ENCODE results near the gene HIVEP2.
"Not testable (repeated sequence)": the region's sequence is repeated elsewhere in the genome, so short reads cannot be mapped to it uniquely, and the experiment has no call there.

Gene HIVEP2

DNA sequence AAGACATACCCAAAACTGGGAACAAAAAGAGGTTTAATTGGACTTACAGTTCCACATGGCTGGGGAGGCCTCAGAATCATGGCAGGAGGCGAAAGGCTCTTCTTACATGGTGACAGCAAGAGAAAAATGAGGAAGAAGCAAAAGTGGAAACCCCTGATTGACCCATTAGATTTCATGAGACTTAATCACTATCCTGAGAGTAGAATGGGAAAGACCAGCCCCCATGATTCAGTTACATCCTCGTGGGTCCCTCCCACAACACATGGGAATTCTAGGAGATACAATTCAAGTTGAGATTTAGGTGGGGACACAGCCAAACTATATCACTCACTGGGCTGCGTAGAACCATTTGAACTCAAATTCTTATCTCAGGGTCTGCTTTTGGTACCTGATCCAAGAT lies 26.0 kb upstream of the HIVEP2 start:
- WGBS (ENCODE audit: extremely low coverage, insufficient coverage, low lambda C conversion rate), result no CpG with 5 or more reads among the region's 3 CpGs

DNA sequence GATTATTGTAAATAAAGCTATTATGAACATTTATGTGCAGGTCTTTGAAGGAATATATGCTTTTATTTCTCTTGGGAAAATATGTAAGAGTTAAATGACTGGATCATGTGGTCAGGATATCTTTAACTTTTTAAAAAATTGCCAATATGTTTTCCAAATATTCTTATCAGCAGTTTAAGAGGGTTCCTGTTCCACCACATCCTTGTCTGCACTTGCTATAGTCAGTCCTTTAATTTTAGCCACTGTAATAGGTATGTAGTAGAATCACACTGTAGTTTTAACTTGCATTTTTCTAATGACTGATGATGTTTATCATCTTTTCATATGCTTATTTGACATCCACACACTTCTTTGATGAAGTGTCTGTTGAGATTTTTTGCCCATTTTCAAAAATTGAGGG lies 23.6 kb upstream of the HIVEP2 start:
- DNase-seq, result no peak
- no peak overlapping the region for H3K9ac ChIP-seq (ENCODE audit: low read length)
- H3K4ac ChIP-seq (ENCODE audit: low read depth, low read length), result no peak overlapping the region
- no peak overlapping the region for H2BK120ac ChIP-seq (ENCODE audit: low read depth, low read length)
- H3K79me1 ChIP-seq (ENCODE audit: low read length), result no peaks in the 10 kb centered on the region
- H3K27me3 ChIP-seq (ENCODE audit: insufficient read depth, low read length, poor library complexity), result no peaks in the 10 kb centered on the region
- no peak overlapping the region for H3K4me3 ChIP-seq (ENCODE audit: low read length)
- no peak overlapping the region for H3K23ac ChIP-seq (ENCODE audit: low read length)
- no peak overlapping the region for H3K4me2 ChIP-seq (ENCODE audit: low read length)
- H2BK15ac ChIP-seq (replicated peaks; ENCODE audit: low read depth), result no peak overlapping the region
- no peak overlapping the region for H4K5ac ChIP-seq (ENCODE audit: low read length)
- no peaks in the 10 kb centered on the region for H3K79me2 ChIP-seq (ENCODE audit: control insufficient read depth, insufficient read depth, low read length)
- H3K27ac ChIP-seq (ENCODE audit: low read depth, low read length), result no peak overlapping the region
- H2BK5ac ChIP-seq (ENCODE audit: low read length), result no peak overlapping the region
- no peak overlapping the region for H3K56ac ChIP-seq (ENCODE audit: low read length)
- H3K36me3 ChIP-seq (ENCODE audit: control insufficient read depth, insufficient read depth, low read length), result no peaks in the 10 kb centered on the region
- H2AK5ac ChIP-seq (ENCODE audit: low read length), result no peak overlapping the region
- H3K4me1 ChIP-seq (ENCODE audit: control insufficient read depth, low read depth, low read length), result no peaks in the 10 kb centered on the region
- no peak overlapping the region for H3K18ac ChIP-seq (ENCODE audit: low read length)
- no peak overlapping the region for H4K8ac ChIP-seq (ENCODE audit: low read depth, low read length)

More for the DNA sequence above, 26.0 kb upstream of the HIVEP2 start:
- H3K27me3 ChIP-seq (ENCODE audit: insufficient read depth, low read length, poor library complexity); H3K27ac ChIP-seq (ENCODE audit: low read depth, low read length); H3K9ac ChIP-seq (ENCODE audit: low read length); H3K23ac ChIP-seq (ENCODE audit: low read length); H3K4ac ChIP-seq (ENCODE audit: low read depth, low read length); H4K5ac ChIP-seq (ENCODE audit: low read length); H4K8ac ChIP-seq (ENCODE audit: low read depth, low read length); H3K79me2 ChIP-seq (ENCODE audit: control insufficient read depth, insufficient read depth, low read length); H3K4me1 ChIP-seq (ENCODE audit: control insufficient read depth, low read depth, low read length); H2AK5ac ChIP-seq (ENCODE audit: low read length); H2BK15ac ChIP-seq (replicated peaks; ENCODE audit: low read depth); H3K79me1 ChIP-seq (ENCODE audit: low read length); H3K4me3 ChIP-seq (ENCODE audit: low read length); H3K36me3 ChIP-seq (ENCODE audit: control insufficient read depth, insufficient read depth, low read length); DNase-seq; H3K56ac ChIP-seq (ENCODE audit: low read length); H2BK5ac ChIP-seq (ENCODE audit: low read length); H3K4me2 ChIP-seq (ENCODE audit: low read length); H2BK120ac ChIP-seq (ENCODE audit: low read depth, low read length); H3K18ac ChIP-seq (ENCODE audit: low read length): not testable (repeated sequence)

DNA sequence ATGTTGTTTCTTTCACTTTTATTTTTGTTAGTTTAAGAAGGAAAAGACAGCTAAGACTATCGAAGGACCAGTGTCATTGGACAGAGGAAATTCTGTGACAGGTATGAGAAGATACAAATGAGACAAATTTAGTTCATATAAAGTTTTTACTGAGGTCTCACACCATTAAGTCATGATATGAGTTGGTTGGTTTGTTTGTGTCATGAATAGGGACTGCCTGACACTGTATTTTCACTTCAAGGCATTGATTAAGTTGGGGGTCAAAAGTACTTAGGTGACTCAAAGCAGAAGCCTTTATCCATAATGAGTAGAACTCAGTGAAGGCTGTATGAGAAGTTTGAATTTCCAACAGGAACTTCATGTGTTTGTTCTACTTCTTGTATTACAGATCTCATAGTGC lies 21.3 kb upstream of the HIVEP2 start:
- no CpG with 5 or more reads among the region's 1 CpG for WGBS (ENCODE audit: extremely low coverage, insufficient coverage, low lambda C conversion rate)

DNA sequence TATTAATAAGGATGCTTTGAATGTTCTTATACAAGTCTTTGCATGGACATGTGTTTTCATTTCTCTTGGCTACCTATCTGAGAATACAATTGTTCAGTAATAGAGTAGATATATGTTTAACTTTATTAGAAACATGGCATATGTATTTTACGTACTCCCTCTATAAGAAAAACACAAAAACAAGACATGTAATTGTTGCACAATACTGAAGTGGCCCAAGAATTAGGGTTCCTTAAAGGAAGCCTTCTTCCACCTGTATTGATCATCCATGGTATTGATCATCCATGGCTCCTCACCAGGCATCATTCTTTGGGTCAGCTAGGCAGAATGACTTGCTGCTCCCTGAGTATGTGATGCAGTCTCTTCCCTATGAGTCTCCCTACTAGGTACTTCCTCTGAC lies 20.2 kb upstream of the HIVEP2 start:
- no CpG with 5 or more reads among the region's 1 CpG for WGBS (ENCODE audit: extremely low coverage, insufficient coverage, low lambda C conversion rate)
- H2BK5ac ChIP-seq (ENCODE audit: low read length), result no peak overlapping the region
- H3K36me3 ChIP-seq (ENCODE audit: control insufficient read depth, insufficient read depth, low read length), result no peaks in the 10 kb centered on the region

More for the DNA sequence above, 21.3 kb upstream of the HIVEP2 start:
- H3K4me3 ChIP-seq (ENCODE audit: low read length), result no peak overlapping the region
- no peak overlapping the region for H2BK5ac ChIP-seq (ENCODE audit: low read length)
- no peak overlapping the region for H2BK120ac ChIP-seq (ENCODE audit: low read depth, low read length)
- H3K36me3 ChIP-seq (ENCODE audit: control insufficient read depth, insufficient read depth, low read length), result no peaks in the 10 kb centered on the region
- H3K27me3 ChIP-seq (ENCODE audit: insufficient read depth, low read length, poor library complexity), result no peaks in the 10 kb centered on the region
- no peak overlapping the region for H3K9ac ChIP-seq (ENCODE audit: low read length)
- no peaks in the 10 kb centered on the region for H3K79me2 ChIP-seq (ENCODE audit: control insufficient read depth, insufficient read depth, low read length)
- H3K79me1 ChIP-seq (ENCODE audit: low read length), result no peaks in the 10 kb centered on the region
- H2BK15ac ChIP-seq (replicated peaks; ENCODE audit: low read depth), result no peak overlapping the region
- no peak overlapping the region for H3K56ac ChIP-seq (ENCODE audit: low read length)
- no peak overlapping the region for H3K4ac ChIP-seq (ENCODE audit: low read depth, low read length)
- H4K8ac ChIP-seq (ENCODE audit: low read depth, low read length), result no peak overlapping the region
- no peak for DNase-seq
- no peak overlapping the region for H3K18ac ChIP-seq (ENCODE audit: low read length)
- H3K27ac ChIP-seq (ENCODE audit: low read depth, low read length), result no peak overlapping the region
- no peak overlapping the region for H3K23ac ChIP-seq (ENCODE audit: low read length)
- H3K4me2 ChIP-seq (ENCODE audit: low read length), result no peak overlapping the region
- H2AK5ac ChIP-seq (ENCODE audit: low read length), result no peak overlapping the region
- no peaks in the 10 kb centered on the region for H3K4me1 ChIP-seq (ENCODE audit: control insufficient read depth, low read depth, low read length)
- no peak overlapping the region for H4K5ac ChIP-seq (ENCODE audit: low read length)

DNA sequence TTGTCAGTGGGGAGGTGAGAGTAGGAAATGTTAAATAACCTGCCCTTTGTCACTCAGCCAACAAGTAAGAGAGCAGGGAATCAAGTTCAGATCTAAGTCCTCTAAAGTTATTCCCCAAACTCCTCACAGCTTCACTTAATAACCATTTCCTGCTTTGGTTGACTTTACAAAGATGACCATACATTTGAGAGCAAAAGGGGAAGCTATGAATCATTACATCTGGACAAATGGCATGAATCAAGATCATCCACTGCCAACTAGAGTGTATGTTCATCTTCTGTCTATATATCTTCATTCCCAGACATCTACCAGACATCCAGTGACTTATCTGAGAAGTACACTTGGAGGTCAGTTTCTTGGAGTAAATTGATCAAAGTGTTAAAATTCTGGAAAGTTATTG lies 15.1 kb upstream of the HIVEP2 start:
- Histone ChIP-seq H4K5ac (ENCODE audit: low read length) (no peak overlapping the region), H3K79me1 (ENCODE audit: low read length) (no peaks in the 10 kb centered on the region), H4K8ac (ENCODE audit: low read depth, low read length) (no peak overlapping the region), H3K4me3 (ENCODE audit: low read length) (no peak overlapping the region), H3K9ac (ENCODE audit: low read length) (no peak overlapping the region), H3K4me1 (ENCODE audit: control insufficient read depth, low read depth, low read length) (no peaks in the 10 kb centered on the region), H3K27me3 (ENCODE audit: insufficient read depth, low read length, poor library complexity) (no peaks in the 10 kb centered on the region), H3K23ac (ENCODE audit: low read length) (no peak overlapping the region), H2AK5ac (ENCODE audit: low read length) (no peak overlapping the region), H3K36me3 (ENCODE audit: control insufficient read depth, insufficient read depth, low read length) (no peaks in the 10 kb centered on the region), H2BK120ac (ENCODE audit: low read depth, low read length) (no peak overlapping the region), H3K4ac (ENCODE audit: low read depth, low read length) (no peak overlapping the region), H3K79me2 (ENCODE audit: control insufficient read depth, insufficient read depth, low read length) (no peaks in the 10 kb centered on the region), H3K18ac (ENCODE audit: low read length) (no peak overlapping the region), H3K4me2 (ENCODE audit: low read length) (no peak overlapping the region), H2BK15ac (replicated peaks; ENCODE audit: low read depth) (no peak overlapping the region), H3K56ac (ENCODE audit: low read length) (no peak overlapping the region), H2BK5ac (ENCODE audit: low read length) (no peak overlapping the region), H3K27ac (ENCODE audit: low read depth, low read length) (no peak overlapping the region)
- DNase-seq, result no peak

More for the DNA sequence above, 20.2 kb upstream of the HIVEP2 start:
- Histone ChIP-seq H3K9ac (ENCODE audit: low read length) (no peak overlapping the region), H3K4me3 (ENCODE audit: low read length) (no peak overlapping the region), H4K8ac (ENCODE audit: low read depth, low read length) (no peak overlapping the region), H2AK5ac (ENCODE audit: low read length) (no peak overlapping the region), H3K4me1 (ENCODE audit: control insufficient read depth, low read depth, low read length) (no peaks in the 10 kb centered on the region), H2BK120ac (ENCODE audit: low read depth, low read length) (no peak overlapping the region), H3K23ac (ENCODE audit: low read length) (no peak overlapping the region), H2BK15ac (replicated peaks; ENCODE audit: low read depth) (no peak overlapping the region), H3K4ac (ENCODE audit: low read depth, low read length) (no peak overlapping the region), H3K79me1 (ENCODE audit: low read length) (no peaks in the 10 kb centered on the region), H3K79me2 (ENCODE audit: control insufficient read depth, insufficient read depth, low read length) (no peaks in the 10 kb centered on the region), H3K27me3 (ENCODE audit: insufficient read depth, low read length, poor library complexity) (no peaks in the 10 kb centered on the region), H3K18ac (ENCODE audit: low read length) (no peak overlapping the region), H3K56ac (ENCODE audit: low read length) (no peak overlapping the region), H4K5ac (ENCODE audit: low read length) (no peak overlapping the region), H3K4me2 (ENCODE audit: low read length) (no peak overlapping the region), H3K27ac (ENCODE audit: low read depth, low read length) (no peak overlapping the region)
- DNase-seq, result no peak

DNA sequence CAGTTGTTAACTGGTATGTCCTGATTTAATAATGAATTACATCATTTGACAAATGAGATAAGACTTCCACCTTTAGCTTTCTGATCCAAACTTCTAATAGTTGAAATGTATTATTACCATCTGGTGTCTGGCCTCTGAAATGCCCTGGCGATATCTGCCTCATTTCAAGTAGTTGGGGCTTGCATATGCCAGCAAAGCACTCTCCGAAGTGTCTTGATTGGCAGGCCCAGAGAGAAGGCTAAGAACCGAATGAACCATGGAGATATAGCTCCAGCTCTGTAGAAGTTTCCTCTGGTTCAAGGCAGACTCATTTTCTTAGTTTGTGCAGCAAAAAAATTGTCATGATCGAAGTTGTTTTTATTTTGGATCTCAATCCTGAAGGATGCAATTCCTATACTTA lies 13.4 kb upstream of the HIVEP2 start:
- no peaks in the 10 kb centered on the region for H3K79me2 ChIP-seq (ENCODE audit: control insufficient read depth, insufficient read depth, low read length)
- no peak overlapping the region for H3K4me2 ChIP-seq (ENCODE audit: low read length)
- no CpG with 5 or more reads among the region's 4 CpGs for WGBS (ENCODE audit: extremely low coverage, insufficient coverage, low lambda C conversion rate)
- H3K9ac ChIP-seq (ENCODE audit: low read length), result no peak overlapping the region
- H3K18ac ChIP-seq (ENCODE audit: low read length), result no peak overlapping the region
- H3K56ac ChIP-seq (ENCODE audit: low read length), result no peak overlapping the region
- no peak overlapping the region for H2BK120ac ChIP-seq (ENCODE audit: low read depth, low read length)
- no peak overlapping the region for H2BK5ac ChIP-seq (ENCODE audit: low read length)
- H2BK15ac ChIP-seq (replicated peaks; ENCODE audit: low read depth), result no peak overlapping the region
- no peak overlapping the region for H3K27ac ChIP-seq (ENCODE audit: low read depth, low read length)
- no peaks in the 10 kb centered on the region for H3K4me1 ChIP-seq (ENCODE audit: control insufficient read depth, low read depth, low read length)
- H3K36me3 ChIP-seq (ENCODE audit: control insufficient read depth, insufficient read depth, low read length), result no peaks in the 10 kb centered on the region
- H3K23ac ChIP-seq (ENCODE audit: low read length), result no peak overlapping the region
- H3K4me3 ChIP-seq (ENCODE audit: low read length), result no peak overlapping the region
- H4K5ac ChIP-seq (ENCODE audit: low read length), result no peak overlapping the region
- H4K8ac ChIP-seq (ENCODE audit: low read depth, low read length), result no peak overlapping the region
- DNase-seq, result no peak
- no peak overlapping the region for H3K4ac ChIP-seq (ENCODE audit: low read depth, low read length)
- H2AK5ac ChIP-seq (ENCODE audit: low read length), result no peak overlapping the region
- no peaks in the 10 kb centered on the region for H3K27me3 ChIP-seq (ENCODE audit: insufficient read depth, low read length, poor library complexity)
- no peaks in the 10 kb centered on the region for H3K79me1 ChIP-seq (ENCODE audit: low read length)
